HG03571 (cell line): ENCODE results near the gene DENND1B.
A peak's percentile ranks its signal among the peaks of the same experiment; 100 is the strongest.
"Not testable (repeated sequence)": the region's sequence is repeated elsewhere in the genome, so short reads cannot be mapped to it uniquely, and the experiment has no call there.

Experiments used
- ATAC-seq: cut with Tn5 transposase; IDR thresholded peaks from one replicate; pipeline ENCODE4 v1.9.1; 2021; ENCODE audit not compliant: unreplicated experiment

Gene DENND1B

DNA sequence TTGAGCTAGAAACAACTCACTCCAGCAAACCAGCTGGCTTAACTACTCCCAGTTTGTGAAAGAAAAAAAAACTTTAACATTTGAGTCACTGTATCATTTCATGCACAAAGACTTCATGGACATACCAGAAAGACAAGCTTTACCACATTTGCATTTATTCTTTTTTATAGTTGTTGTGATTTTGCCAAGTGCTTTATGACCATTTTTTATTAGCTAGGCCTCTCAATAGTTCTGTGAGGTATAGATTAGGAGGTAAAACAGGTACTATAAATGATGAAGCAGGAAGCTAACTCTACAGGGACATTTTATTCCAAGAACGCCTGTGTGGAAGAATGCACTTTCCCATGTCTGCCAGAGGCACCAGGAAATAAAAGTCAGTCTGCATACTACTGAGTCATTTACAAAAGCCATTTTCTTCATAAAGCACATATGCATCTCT is 8.2 kb upstream of the DENND1B start:
- ATAC-seq: no peak

DNA sequence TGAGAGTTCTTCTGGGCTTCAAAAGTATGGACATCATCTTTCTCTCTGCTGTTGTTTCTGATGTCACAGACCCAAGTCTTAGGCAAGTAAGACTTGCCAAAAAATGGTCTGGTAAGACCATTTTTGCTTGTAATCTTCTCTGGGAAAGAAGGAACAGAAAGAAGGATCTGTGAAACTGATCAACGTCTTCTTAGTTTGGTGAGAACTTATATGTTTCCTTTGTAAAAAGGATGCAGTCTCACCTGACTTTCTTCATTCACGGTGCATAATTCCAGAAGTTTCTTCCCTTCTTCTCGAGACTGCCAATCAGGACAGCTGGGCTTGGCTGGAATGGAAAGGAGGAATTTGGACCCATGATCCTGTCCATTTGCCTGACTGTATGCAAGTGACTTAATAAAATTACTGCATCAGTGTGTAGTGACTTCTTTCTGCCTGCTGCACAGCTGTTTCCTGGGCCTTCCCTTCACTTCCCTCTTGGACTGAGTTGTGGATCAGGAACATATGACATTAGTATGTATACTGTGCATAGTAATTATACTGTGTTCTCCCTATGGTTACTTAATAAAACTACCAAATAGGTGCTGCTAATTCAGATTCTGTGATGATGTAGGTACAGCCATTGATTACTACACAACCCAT is 7.6 kb upstream of the DENND1B start:
- no peak for ATAC-seq

DNA sequence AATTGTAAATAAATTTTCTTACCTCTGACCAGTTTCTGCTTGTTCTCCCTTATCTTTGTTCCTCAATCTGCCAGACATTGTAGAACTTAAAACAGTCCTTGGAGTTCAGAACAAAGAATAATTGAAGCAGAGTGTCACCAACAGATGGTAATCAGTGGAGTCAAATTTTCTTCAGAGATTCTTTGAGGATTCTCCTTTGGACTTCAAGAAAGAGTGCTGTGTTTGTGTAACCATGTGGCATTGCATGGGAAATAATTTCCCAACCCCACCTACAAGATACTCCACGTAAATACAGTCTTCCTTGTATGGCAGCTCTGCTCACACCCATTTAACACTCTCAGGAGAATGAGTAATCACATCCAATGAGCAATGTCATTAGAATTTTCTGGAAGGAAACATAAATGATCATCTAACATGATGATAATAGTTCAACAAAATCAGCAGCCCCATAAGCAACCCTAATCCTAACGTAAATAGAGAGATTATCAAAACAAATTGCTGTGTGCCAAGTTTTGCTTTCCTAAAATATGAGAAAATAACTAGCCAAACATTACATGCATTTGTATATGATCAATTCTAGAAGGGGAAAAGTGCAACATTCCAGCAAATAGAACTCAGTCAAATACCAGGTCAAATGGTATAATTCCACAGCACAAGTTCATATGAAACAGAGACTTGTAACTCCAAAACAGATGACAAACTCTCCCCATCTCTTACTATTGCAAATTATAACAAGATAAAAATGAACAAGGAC is 6.9 kb upstream of the DENND1B start:
- no peak for ATAC-seq

DNA sequence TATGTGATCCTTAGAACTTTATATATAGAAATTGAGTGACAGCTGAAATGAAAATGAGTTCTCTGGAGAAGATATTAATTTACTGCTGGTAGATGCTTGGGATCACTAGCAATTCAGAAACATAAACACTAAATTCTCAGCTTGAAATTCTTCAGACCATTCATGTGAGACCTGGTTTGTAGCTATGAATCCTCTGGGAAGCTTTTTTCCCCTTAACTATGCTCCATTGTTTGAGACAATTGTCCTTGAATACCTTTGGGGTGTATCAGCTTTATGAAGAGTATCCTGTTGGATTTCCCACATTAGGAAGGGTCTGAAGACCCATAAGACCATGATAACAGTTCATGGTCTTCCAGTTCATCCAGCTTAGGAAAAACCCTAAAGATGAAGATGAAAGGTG is 4.6 kb upstream of the DENND1B start:
- ATAC-seq: no peak

DNA sequence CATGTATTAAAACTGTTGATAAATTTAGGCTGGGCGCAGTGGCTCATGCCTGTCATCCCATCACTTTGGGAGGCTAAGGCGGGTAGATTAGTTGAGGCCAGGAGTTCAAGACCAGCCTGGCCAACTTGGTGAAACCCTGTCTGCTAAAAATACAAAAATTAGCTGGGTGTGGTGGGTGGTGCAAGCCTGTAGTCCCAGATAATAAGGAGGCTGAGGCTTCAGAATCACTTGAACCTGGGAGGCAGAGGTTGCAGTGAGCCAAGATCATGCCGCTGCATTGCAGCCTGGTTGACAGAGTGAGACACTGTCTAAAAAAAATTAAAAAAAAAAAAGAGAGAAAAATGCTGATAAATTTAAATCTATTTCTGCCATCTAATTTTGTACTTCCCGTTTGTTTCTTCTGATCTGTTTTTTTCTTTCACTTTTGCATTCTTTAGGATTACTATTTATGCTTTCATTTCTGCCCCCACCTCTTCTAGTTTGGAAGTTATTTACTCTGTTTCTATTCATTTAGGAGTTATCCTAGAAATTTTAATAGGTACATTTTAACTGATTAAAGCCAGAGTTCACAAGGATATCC is 3.2 kb upstream of the DENND1B start:
- ATAC-seq: no peak

DNA sequence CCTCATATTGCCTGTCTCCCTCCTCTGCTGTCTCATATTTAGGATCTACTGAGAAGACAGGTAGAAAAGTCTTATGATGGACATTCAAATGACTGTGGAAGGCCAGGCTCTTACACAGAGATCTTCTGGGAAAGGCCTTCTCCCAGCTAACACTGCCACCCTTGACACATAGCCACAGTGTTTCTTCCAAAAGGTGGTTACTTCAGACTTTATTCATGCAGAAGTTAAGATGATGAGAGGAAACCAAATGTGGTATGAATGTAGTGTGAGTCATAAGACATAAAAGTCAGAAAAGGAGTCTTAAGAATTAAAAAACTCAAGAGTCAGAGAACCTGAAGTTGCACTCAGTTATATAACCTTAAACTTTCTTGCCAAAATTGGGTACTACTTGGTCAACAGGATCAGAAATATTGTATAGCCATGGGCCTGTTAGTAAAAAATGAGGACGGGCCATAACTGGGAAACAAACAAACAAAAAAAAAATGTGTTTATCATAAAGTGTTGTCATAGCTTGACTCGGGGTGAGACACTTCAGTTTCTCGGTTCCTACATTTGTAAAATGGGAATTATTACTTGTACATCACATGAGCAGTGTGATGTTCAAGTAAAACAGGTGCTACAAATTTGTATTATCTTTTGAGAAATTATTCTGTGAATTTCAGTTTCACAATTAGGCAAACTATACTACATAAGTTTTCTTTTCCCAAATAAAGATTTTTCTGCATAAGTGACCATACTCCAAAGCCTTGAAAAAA is 1.2 kb upstream of the DENND1B start:
- no peak for ATAC-seq

DNA sequence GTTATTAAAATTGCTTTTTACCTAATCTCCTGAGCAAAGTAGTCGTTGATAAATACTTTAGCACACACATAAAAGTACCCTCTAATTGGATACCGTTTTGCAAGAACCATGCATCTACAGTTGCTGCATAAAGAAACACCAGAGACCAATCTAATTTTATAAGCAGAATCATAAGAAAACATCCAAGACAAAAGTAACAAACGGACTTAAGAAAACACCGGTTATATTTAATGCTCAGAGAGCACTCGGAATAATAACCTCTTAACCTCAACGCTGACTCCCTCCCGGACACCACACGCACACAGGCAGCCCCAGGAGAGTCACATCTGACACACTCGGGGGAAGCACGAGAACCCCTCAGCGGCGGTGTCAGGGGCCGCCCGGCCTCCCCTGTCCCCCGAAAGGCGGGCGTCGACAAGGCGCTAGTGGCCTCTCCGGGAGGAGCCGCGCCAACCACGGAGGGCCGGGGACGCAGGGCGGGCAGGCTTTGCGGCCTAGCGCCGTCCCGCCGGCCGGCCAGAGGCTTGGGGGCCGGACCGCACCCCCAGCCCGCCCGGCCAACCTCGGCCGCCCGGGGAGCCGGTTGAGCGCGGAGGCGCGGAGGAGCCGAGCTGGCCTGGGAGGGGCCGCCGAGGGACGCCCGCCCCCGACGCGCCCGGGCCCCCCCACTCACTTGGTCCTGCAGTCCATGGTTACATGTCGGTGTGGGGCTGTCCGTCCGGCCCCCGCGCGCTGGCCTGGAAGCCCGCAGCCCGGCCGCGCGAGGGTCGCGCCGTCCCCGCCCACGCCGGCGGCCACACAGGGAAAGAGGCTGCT is 606 bp downstream of the DENND1B start:
- ATAC-seq: peak; percentile 35

DNA sequence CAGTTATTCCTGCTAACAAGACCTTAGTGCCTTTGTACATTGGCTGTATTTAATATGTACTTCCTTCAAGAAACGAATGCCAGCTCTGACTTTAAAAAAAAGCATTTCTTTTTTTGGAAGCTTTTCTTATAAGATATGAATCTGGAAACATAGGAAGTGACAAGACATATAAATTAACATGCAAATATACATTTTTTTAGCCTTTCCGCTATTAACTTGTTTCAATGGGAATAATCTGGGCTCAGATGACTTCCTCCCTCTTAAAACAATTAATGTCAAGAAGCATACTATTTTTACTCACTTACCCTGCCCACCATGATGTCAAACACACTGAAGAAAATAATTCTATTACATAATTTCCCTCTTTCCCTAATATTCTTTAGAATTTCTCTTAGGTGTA is 1.4 kb downstream of the DENND1B start:
- no peak for ATAC-seq

DNA sequence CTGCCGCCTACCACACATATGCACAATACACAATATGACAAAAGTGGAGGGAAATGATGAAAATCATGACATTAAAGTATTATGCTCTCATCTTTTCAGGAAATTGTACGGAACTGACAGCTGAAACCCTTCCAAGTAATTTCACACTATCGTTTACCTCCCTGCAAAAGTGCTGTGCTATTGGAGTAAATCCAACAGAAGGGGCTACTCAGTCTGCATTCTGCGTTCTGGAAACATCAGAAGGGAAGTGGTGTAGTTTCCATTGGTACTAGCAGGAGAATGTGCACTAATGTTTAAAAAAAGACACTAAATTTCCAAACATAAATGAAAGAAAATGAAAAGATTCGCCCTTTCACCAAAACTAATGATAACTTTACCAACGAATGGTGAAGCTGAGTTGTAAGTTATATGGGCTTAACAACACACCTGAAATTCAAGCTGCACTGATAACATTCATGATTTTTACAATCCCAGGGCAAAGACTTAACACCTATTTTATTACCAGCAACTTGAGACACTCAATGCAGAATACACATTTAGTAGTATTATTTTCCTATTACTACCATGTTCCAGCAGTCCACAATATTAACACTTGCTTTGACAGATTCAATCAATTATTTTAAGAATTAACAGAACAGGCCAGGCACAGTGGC is 3.2 kb downstream of the DENND1B start:
- ATAC-seq: no peak

DNA sequence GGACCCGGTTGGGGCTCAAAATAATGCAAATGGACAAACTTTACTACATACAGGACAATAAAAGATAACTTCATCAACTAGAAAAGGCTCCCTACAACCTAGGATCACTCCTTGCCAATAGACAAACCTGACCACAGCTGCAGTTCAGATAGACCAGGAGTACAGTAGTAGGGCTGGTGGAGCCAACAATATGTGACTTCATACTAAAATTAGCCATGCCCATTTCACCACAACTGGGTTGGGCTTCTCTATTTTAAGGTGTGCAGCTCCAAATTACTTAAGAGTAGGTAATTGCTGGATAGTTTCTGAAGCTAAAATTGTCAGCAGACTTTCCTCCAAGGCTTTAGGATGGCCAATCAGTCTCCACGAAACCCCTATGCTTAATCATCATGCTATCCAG is 3.9 kb downstream of the DENND1B start:
- ATAC-seq: no peak

DNA sequence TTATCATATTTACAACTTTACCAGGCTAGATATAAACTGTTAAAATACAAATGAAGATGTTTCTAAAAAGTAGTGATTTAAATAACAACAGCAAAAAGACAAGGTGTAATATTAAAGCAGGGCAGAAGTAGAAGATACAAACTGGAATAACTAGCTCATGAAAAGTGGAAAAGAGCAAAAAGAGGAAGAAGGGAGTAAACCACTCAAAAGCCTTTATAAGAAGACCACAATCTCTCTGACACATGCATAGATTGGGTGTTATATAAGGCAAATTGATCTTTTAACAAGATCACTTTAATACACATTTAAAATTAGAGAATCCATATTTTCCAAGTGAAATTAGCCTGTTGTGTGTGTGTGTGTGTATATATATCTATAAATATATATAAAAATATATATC is 5.0 kb downstream of the DENND1B start:
- ATAC-seq: no peak

DNA sequence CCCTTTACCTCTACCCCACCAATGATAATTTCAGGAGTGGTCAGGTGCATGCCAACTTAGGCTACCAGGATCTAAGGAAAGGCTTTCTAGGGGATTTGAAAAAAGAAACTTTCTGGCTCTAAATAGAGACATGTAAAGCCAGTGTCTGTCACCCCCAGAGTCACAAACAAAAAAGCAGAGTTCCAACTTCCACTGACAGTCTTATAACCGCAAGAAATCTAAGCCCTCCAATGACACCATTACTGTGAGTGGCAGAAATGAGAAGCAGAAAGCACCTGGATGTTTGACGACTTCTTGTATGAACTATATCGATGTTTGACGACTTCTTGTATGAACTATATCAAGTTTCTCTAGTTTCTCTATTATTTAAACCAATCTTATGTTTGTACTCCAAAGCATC is 6.0 kb downstream of the DENND1B start:
- no peak for ATAC-seq

DNA sequence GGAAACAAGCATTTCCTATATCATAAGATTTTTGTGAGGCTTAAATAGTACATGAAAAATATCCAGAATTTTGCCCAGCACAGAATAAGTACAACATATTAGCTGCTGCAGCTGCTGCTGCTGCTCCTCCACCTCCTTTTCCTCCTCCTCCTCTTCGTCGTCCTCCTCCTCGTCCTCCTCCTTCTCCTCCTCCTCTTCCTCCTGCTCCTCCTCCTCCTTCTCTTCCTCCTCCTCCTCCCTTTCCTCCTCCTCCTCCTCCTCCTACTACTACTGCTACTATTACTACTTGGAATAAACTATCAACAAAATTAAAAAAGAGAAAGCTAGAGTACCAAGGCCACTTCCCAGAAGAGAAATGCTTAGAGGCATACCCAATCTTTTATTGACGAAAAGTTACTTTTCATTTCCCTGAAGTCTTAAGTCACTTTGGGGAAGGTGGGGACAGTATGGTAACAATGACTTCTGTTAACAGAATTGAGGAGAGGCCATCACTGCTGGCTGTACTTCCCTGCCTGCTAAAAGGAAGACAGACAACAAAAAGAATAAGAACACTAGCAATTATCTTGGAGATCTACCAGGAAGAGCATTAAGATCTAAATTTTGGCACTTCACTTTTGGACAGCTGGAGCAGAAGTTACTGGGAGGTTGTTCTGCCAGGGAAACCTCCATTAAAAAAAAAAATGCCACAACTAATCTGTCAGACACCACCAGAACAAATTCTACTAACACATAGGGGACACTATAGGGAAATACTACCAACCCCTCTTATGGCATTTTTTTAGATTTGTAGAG is 7.1 kb downstream of the DENND1B start:
- ATAC-seq: no peak

DNA sequence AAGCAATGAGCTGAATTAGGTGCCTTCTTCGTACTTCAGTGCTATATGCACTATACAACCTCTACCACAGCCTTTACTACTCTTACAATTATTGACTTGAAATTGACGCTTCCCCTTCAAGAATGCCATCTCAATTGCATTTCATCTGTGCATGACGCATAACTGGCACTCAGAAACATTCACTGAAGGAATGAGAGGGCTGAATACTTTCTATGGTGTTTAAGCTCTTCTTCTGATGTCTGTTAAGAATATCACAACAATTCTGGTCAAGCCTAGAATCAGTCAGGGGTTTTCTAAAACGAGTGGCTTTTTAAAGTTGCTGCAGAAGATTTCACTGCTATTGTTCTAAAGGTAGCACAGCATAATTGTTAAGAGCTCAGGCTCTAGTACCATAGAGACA is 11.5 kb downstream of the DENND1B start:
- ATAC-seq: no peak

DNA sequence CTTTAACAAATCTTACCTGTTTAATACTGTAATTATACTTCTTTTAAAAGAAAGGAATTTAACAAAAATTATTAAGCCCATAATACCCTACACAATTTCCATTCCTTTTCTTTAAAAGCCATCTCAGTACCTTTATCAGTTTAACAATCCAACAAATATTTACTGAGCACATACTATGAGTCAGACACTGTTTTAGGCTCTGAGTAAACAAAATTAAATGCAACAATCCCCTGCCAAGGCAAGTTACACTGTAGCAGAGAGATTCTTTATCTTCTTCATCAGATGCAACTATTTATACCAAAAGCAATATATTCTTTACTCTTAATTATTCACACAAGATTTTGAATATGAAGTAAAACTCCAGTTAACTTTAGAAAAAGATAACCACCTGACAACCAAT is 12.0 kb downstream of the DENND1B start:
- ATAC-seq: no peak

DNA sequence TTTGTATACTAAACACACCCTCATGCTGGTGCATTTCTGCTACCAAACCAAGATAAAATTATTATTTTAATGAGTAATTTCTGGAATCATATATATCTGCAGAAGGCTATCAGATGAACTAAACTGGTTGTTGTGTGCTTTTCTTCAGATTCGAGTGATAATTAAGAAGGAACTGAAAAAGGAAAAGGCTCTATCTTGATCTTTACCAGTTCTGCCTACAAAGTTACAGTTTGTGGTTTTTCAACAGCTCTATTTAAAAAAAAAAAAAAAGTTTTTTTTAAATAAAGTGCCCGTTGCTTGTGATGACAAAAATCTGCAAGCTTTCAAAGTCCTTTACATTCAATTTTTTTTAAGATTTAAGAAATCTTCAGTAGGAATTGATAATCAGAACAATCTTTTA is 13.6 kb downstream of the DENND1B start:
- no peak for ATAC-seq

DNA sequence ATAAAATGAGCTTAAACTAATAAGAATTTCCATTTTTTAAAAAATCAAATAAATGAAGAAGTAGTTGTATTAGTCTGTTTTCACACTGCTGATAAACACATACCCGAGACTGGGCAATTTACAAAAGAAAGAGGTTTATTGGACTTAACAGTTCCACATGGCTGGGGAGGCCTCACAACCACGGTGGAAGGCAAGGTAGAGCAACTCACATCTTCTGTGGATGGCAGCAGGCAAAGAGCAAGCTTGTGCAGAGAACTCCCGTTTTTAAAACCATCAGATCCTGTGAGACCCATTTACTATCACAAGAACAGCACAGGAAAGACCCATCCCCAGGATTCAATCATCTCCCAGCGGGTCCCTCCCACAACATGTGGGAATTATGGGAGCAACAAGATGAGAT is 19.7 kb downstream of the DENND1B start:
- not testable (repeated sequence) for ATAC-seq

DNA sequence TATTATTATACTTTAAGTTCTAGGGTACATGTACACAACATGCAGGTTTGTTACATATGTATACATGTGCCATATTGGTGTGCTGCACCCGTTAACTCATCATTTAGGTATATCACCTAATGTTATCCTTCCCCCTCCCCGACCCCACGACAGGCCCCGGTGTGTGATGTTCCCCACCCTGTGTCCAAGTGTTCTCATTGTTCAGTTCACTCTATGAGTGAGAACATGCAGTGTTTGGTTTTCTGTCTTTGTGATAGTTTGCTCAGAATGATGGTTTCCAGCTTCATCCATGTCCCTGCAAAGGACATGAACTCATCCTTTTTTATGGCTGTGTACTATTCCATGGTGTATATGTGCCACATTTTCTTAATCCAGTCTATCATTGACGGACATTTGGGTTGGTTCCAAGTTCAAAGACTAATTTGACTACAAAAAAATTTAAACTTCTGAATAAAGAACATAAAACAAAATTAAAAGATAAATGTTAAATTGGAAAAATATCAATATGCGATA is 22.6 kb downstream of the DENND1B start:
- ATAC-seq: not testable (repeated sequence)

DNA sequence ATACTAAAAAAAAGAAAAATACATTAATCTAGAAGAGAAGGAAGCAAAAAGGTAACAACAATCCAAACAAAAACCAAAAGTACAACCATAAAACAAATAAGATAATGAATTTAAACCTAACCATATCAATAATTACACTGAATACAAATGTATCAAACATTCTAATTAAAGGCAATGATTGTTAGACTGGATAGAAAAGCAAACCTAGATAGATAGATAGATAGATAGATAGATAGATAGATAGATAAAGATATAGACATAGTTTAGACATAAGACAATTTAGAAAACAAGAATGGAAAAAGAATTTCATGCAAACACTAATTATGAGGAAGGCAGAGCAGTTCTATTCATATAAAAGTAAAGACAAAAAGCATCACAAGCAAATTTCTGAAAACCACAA is 24.9 kb downstream of the DENND1B start:
- ATAC-seq: no peak
